Naive thymus-derived CD4-positive, alpha-beta T cell (primary cell): ENCODE measurements around the gene CCDC149. TPM values are rescaled to one million over a fixed set of nuclear protein-coding genes. Genes with fewer than 3 reads are reported as not detected.

Source experiments
- ATAC-seq: fragments of 150-1000 bp; cut with Tn5 transposase; 2 replicates; pipeline ENCODE4 v1.10.0; 2021; ENCODE audit warnings: mild to moderate bottlenecking, moderate library complexity
- CTCF ChIA-PET: fragments of 350-600 bp; sonication (Branson Sonifier 250); formaldehyde crosslinking; loops from one replicate; lab custom pipeline; 2021; ENCODE audit warnings: antibody characterized with exemption; lab: Charles Lee
- POLR2A ChIA-PET: fragments of 350-600 bp; sonication (Branson Sonifier 250); formaldehyde crosslinking; loops from one replicate; lab custom pipeline; 2021; ENCODE audit warnings: antibody characterized with exemption, inconsistent platforms; lab: Charles Lee
- DNase-seq, 9 donors: peaks; one replicate each; pipeline versions ENCODE4 v3.0.0 to v3.0.0-alpha.2; 2020 to 2022; ENCODE audit warnings: mixed read lengths in 1 of 9
- H3K27ac ChIP-seq: one replicate; pipeline ENCODE4 v1.7.0; 2013; ENCODE audit warnings: mild to moderate bottlenecking, low read depth, low read length, moderate library complexity
- H3K27me3 ChIP-seq, 2 donors: one replicate each; pipeline ENCODE4 v1.7.0; 2013; ENCODE audit warnings: low read length in 2 of 2, mild to moderate bottlenecking in 2 of 2, moderate library complexity in 2 of 2; ENCODE audit not compliant: control insufficient read depth in 2 of 2, insufficient read depth in 2 of 2
- H3K36me3 ChIP-seq, 3 experiments: 1 replicate in 2 of 3; 2 replicates in 1 of 3; pipeline ENCODE4 v1.7.0; 2013; ENCODE audit warnings: low read length in 3 of 3, mild to moderate bottlenecking in 3 of 3, moderate library complexity in 1 of 3; ENCODE audit not compliant: insufficient read depth in 3 of 3, control insufficient read depth in 2 of 3
- H3K4me1 ChIP-seq, 2 donors: one replicate each; pipeline ENCODE4 v1.7.0; 2013; ENCODE audit warnings: low read length in 2 of 2, mild to moderate bottlenecking in 2 of 2, moderate library complexity in 1 of 2; ENCODE audit not compliant: control insufficient read depth in 2 of 2, insufficient read depth in 2 of 2
- H3K4me3 ChIP-seq: 2 replicates; pipeline ENCODE4 v1.7.0; 2013; ENCODE audit warnings: mild to moderate bottlenecking, low read length
- H3K9me3 ChIP-seq, 3 experiments: 1 replicate in 2 of 3; 2 replicates in 1 of 3; pipeline ENCODE4 v1.7.0; 2013; ENCODE audit warnings: low read length in 3 of 3; ENCODE audit not compliant: control insufficient read depth in 2 of 3
- H3K27ac Mint-ChIP-seq, 9 donors: one replicate each; pipeline ENCODE4 v1.8.0; 2020 to 2022; ENCODE audit warnings: mixed read lengths in 9 of 9, mild to moderate bottlenecking in 8 of 9, moderate library complexity in 5 of 9, inconsistent platforms in 2 of 9
- H3K27me3 Mint-ChIP-seq, 5 donors: one replicate each; pipeline ENCODE4 v1.8.0; 2021 to 2022; ENCODE audit warnings: mixed read lengths in 5 of 5, mild to moderate bottlenecking in 1 of 5
- H3K36me3 Mint-ChIP-seq, 5 donors: one replicate each; pipeline ENCODE4 v1.8.0; 2020 to 2022; ENCODE audit warnings: mixed read lengths in 5 of 5, mild to moderate bottlenecking in 3 of 5, inconsistent platforms in 1 of 5
- H3K4me1 Mint-ChIP-seq, 7 donors: one replicate each; pipeline ENCODE4 v1.8.0; 2020 to 2022; ENCODE audit warnings: mixed read lengths in 7 of 7, mild to moderate bottlenecking in 3 of 7, inconsistent platforms in 1 of 7
- H3K4me3 Mint-ChIP-seq, 10 donors: one replicate each; pipeline ENCODE4 v1.8.0; 2020 to 2022; ENCODE audit warnings: mild to moderate bottlenecking in 10 of 10, mixed read lengths in 10 of 10, moderate library complexity in 6 of 10, inconsistent platforms in 2 of 10
- H3K9me3 Mint-ChIP-seq, 11 donors: one replicate each; pipeline ENCODE4 v1.8.0; 2020 to 2022; ENCODE audit warnings: mixed read lengths in 11 of 11, mild to moderate bottlenecking in 4 of 11, inconsistent platforms in 1 of 11, moderate library complexity in 1 of 11
- intact Hi-C, 2 donors: fragments of 100-400 bp; cut with micrococcal nuclease; formaldehyde crosslinking; loops; one replicate each; pipeline ENCODE4 v1.15.1; 2023
- polyA plus RNA-seq, 2 donors: library from polyadenylated mRNA; unstranded; fragments of 300-500 nt; fragmentation: Illumina TruSeq; gene quantifications; one replicate each; pipeline ENCODE4 v1.2.3, GENCODE V29; 2021
- total RNA-seq, 6 experiments: library from RNA in 5 of 6; stranded (reverse) in 5 of 6; gene quantifications; 1 replicate in 5 of 6; 2 replicates in 1 of 6; pipeline ENCODE4 v1.2.3 and lab custom pipeline; 2021 to 2026

The CCDC149 gene
- total and polyA plus RNA-seq, 7 experiments from 2014 or later: 0.19 to 6.7 (median 0.36) TPM; not detected in 3

GRCh38 chr4:24894243-24894642, 18.6 kb downstream of the CCDC149 start:
- no peaks in the 10 kb centered on the region for H3K27me3 ChIP-seq
- Mint-ChIP-seq H3K9me3 (no peaks in the 10 kb centered on the region), H3K27me3 (peaks cover 0 to 3% (median 0%) of the 10 kb centered on the region in 5 donors), H3K4me3 (no peak overlapping the region), H3K27ac (no peak overlapping the region), H3K4me1 (no peaks in the 10 kb centered on the region), H3K36me3 (no peaks in the 10 kb centered on the region)
- no peak overlapping the region for H3K4me3 ChIP-seq
- ChIA-PET CTCF (no interaction called here), POLR2A (no interaction called here)
- H3K9me3 ChIP-seq: no peaks in the 10 kb centered on the region
- H3K27ac ChIP-seq: no peak overlapping the region
- H3K36me3 ChIP-seq: no peaks in the 10 kb centered on the region
- H3K4me1 ChIP-seq: no peaks in the 10 kb centered on the region
- DNase-seq: no peak
- ATAC-seq: no peak
- intact Hi-C loops: no loop called here

DNA sequence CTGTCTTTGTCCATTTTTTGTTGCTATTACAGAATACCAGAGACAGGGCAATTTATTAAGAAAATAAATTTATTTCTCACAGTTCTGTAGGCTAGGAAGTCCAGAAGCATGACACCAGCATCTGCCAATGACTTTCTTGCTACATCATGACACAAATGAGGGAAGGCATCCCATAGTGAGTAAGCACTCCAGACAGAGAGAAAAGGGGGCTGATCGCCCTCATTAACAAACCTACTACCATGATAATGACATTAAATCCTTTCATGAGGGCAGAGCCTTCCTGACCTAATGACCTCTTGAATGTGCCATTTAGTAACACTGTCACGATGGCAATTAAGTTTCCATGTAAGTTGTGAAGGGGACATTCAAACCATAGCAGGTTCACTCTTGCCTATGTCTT, 20.1 kb downstream of the CCDC149 start:
- DNase-seq: no peak
- Mint-ChIP-seq H3K27ac (no peak overlapping the region), H3K4me3 (no peak overlapping the region), H3K36me3 (no peaks in the 10 kb centered on the region), H3K9me3 (no peaks in the 10 kb centered on the region), H3K27me3 (peaks cover 0 to 11% (median 5%) of the 10 kb centered on the region in 5 donors), H3K4me1 (no peaks in the 10 kb centered on the region)
- intact Hi-C loops: no loop called here
- Histone ChIP-seq H3K27ac (no peak overlapping the region), H3K4me1 (no peaks in the 10 kb centered on the region), H3K36me3 (no peaks in the 10 kb centered on the region), H3K27me3 (no peaks in the 10 kb centered on the region), H3K9me3 (no peaks in the 10 kb centered on the region), H3K4me3 (no peak overlapping the region)
- CTCF ChIA-PET: no interaction called here
- POLR2A ChIA-PET: no interaction called here
- no peak for ATAC-seq

- Histone ChIP-seq H3K9me3 (no peaks in the 10 kb centered on the region), H3K4me3 (no peak overlapping the region), H3K27ac (no peak overlapping the region), H3K27me3 (no peaks in the 10 kb centered on the region), H3K36me3 (no peaks in the 10 kb centered on the region), H3K4me1 (no peaks in the 10 kb centered on the region)
- Mint-ChIP-seq H3K4me1 (no peaks in the 10 kb centered on the region), H3K27ac (no peak overlapping the region), H3K9me3 (no peaks in the 10 kb centered on the region), H3K4me3 (no peak overlapping the region), H3K27me3 (peaks cover 0 to 13% (median 5%) of the 10 kb centered on the region in 5 donors), H3K36me3 (no peaks in the 10 kb centered on the region)
- intact Hi-C loops: no loop called here
- CTCF ChIA-PET: no interaction called here
- ATAC-seq (no peak), DNase-seq (no peak)
- POLR2A ChIA-PET: no interaction called here
Measured at GRCh38 chr4:24892278-24892677, 20.6 kb downstream of the CCDC149 start.

DNA sequence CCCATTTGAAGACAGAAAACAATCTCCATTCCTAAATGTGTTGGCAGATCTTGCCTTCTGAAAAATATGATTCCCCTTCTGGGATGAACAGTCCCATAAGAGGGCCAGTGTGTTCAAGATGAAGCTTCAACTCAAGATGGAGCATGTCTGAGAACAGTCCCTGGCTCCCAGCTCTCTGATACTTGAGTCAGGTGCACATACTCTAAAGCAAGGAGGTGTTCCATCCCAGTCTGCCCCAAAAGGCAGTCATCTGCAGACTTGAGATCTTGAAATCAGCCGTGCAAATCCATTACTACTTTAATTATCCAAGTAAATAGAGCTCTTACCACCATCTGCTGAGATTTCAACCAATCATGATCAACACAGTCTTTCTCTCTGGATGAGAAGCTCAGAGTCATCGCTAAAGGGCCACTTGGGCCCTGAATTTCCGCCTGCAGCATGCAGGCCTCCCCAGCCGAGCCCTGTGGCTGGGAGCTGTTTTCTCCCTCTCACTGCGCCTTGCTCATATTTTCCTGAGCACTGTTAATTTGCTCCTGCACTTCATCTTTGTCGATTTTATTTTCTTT, 22.2 kb downstream of the CCDC149 start:
- Histone ChIP-seq H3K27ac (no peak overlapping the region), H3K27me3 (no peaks in the 10 kb centered on the region), H3K4me3 (no peak overlapping the region), H3K36me3 (no peaks in the 10 kb centered on the region), H3K9me3 (no peaks in the 10 kb centered on the region), H3K4me1 (no peaks in the 10 kb centered on the region)
- CTCF ChIA-PET: no interaction called here
- POLR2A ChIA-PET: no interaction called here
- Mint-ChIP-seq H3K27me3 (peaks cover 0 to 20% (median 5%) of the 10 kb centered on the region in 5 donors), H3K27ac (no peak overlapping the region), H3K4me1 (no peaks in the 10 kb centered on the region), H3K4me3 (no peak overlapping the region), H3K36me3 (no peaks in the 10 kb centered on the region), H3K9me3 (no peaks in the 10 kb centered on the region)
- intact Hi-C loops: no loop called here
- DNase-seq (no peak), ATAC-seq (no peak)

GRCh38 chr4:24889991-24890390, 22.9 kb downstream of the CCDC149 start:
- intact Hi-C loops: no loop called here
- peaks cover 0 to 20% (median 5%) of the 10 kb centered on the region in 5 donors for H3K27me3 Mint-ChIP-seq
- no peaks in the 10 kb centered on the region for H3K4me1 Mint-ChIP-seq
- H3K36me3 Mint-ChIP-seq: no peaks in the 10 kb centered on the region
- Histone ChIP-seq H3K4me3 (no peak overlapping the region), H3K9me3 (no peaks in the 10 kb centered on the region), H3K36me3 (no peaks in the 10 kb centered on the region), H3K27ac (no peak overlapping the region), H3K27me3 (no peaks in the 10 kb centered on the region), H3K4me1 (no peaks in the 10 kb centered on the region)
- POLR2A ChIA-PET: no interaction called here
- CTCF ChIA-PET: no interaction called here
- no peak overlapping the region for H3K27ac Mint-ChIP-seq
- ATAC-seq: peak; percentile 14
- no peak for DNase-seq
- H3K4me3 Mint-ChIP-seq: no peak overlapping the region
- no peaks in the 10 kb centered on the region for H3K9me3 Mint-ChIP-seq

DNA sequence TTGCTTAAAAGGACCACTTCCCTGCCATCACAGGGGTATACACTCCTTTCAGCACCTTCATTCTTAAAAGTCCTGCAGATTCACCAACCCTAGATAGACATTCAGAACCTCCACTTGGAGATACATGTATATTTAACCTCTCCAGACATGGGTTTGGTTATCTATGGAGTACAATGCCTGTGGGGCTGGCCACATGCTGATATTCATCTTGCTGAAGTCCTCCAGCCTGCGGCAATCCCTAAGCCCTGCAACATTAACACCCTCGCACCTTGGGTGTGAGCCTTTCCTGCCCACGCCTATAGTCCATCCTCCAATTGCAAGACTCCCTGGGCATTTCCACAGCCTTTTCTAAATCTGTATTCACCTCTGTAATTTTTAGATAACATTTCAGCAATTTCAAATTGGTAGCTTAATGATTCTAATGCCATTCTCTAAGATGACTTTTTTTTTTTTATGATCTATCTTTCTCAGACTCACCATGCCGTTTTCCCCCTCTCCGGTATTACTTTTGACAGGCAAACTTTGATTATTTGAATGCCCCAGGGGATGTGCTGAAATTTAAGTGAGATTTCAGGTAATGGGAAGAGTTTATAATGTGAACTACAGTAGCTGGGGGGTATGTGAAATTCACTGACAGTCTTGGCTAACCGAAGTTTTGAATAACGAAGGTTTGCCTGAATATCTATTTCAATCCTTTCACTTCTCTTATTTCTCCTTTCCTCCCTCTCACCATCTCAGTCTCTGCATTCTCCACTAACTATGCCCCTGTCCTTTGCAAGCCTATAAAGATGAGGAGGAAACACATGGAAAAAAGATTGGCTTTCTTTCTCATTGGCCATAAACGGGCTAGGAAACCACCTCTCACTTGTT, 24.1 kb downstream of the CCDC149 start:
- Histone ChIP-seq H3K4me1 (no peaks in the 10 kb centered on the region), H3K9me3 (no peaks in the 10 kb centered on the region), H3K27ac (no peak overlapping the region), H3K36me3 (no peaks in the 10 kb centered on the region), H3K27me3 (no peaks in the 10 kb centered on the region), H3K4me3 (no peak overlapping the region)
- H3K4me3 Mint-ChIP-seq: no peak overlapping the region
- peaks cover 0 to 3% (median 0%) of the 10 kb centered on the region in 11 donors for H3K9me3 Mint-ChIP-seq
- peaks cover 0 to 25% (median 5%) of the 10 kb centered on the region in 5 donors for H3K27me3 Mint-ChIP-seq
- ChIA-PET POLR2A (no interaction called here), CTCF (no interaction called here)
- H3K27ac Mint-ChIP-seq: no peak overlapping the region
- ATAC-seq (no peak), DNase-seq (no peak)
- no peaks in the 10 kb centered on the region for H3K36me3 Mint-ChIP-seq
- no peaks in the 10 kb centered on the region for H3K4me1 Mint-ChIP-seq
- intact Hi-C loops: no loop called here
